Testis (tissue), 2 donors: ENCODE measurements around the gene ZNF219.

ENCODE experiments used
- CTCF ChIP-seq, 3 experiments: fragments of 450-650 bp in 2 of 3; fragments of 200-600 bp in 1 of 3; sonication (generic) in 1 of 3; IDR thresholded peaks; one replicate each; pipeline ENCODE4 v1.5.1; 2016 to 2019; ENCODE audit warnings: antibody characterized with exemption in 3 of 3, mild to moderate bottlenecking in 2 of 3, moderate library complexity in 1 of 3
- POLR2A ChIP-seq: fragments of 450-650 bp; IDR thresholded peaks from one replicate; pipeline ENCODE4 v1.6.1; 2017; ENCODE audit warnings: antibody characterized with exemption, mild to moderate bottlenecking, moderate library complexity

- no peak for TF ChIP-seq CTCF (IDR thresholded peaks at IDR 0.05)
- TF ChIP-seq POLR2A: no peak
Observed at GRCh38 chr14:21041676-21042433, 56.6 kb downstream of the ZNF219 start, which contains the start of gene RNASE7.
